Neural crest cell (in vitro differentiated cells): ENCODE results near the gene CLEC16A. TPM values are rescaled to one million over a fixed set of nuclear protein-coding genes. Genes with fewer than 3 reads are reported as not detected.

Source experiments
- DNase-seq: peaks from one replicate; pipeline ENCODE4 v3.0.0; 2021; ENCODE audit warnings: low read depth, mixed read lengths, low spot score
- H3K27ac Mint-ChIP-seq: one replicate; pipeline ENCODE4 v1.8.0; 2021; ENCODE audit warnings: mild to moderate bottlenecking, mixed read lengths; ENCODE audit not compliant: unreplicated experiment
- H3K27me3 Mint-ChIP-seq: 2 replicates; pipeline ENCODE4 v1.8.0; 2021; ENCODE audit warnings: low read depth, mild to moderate bottlenecking, mixed read lengths
- H3K36me3 Mint-ChIP-seq: 2 replicates; pipeline ENCODE4 v1.8.0; 2021; ENCODE audit warnings: low read depth, mild to moderate bottlenecking, mixed read lengths
- H3K4me1 Mint-ChIP-seq: 2 replicates; pipeline ENCODE4 v1.8.0; 2021; ENCODE audit warnings: mixed read lengths
- H3K4me3 Mint-ChIP-seq: one replicate; pipeline ENCODE4 v1.8.0; 2021; ENCODE audit warnings: mild to moderate bottlenecking, mixed read lengths
- H3K9me3 Mint-ChIP-seq: 2 replicates; pipeline ENCODE4 v1.8.0; 2021; ENCODE audit warnings: mixed read lengths
- total RNA-seq: library from RNA; stranded (reverse); gene quantifications from 2 replicates; pipeline ENCODE4 v1.2.1, GENCODE V29; 2021
- TF ChIP-seq, protein P1 (sequence below): fragments of 200-600 bp; sonication (generic); conservative IDR thresholded peaks from 2 replicates; pipeline ENCODE4 v1.5.0; 2021; ENCODE audit warnings: antibody characterized with exemption, mild to moderate bottlenecking

CLEC16A gene
- total RNA-seq, 1 donor from 2014 or later: 21.3 TPM

DNA sequence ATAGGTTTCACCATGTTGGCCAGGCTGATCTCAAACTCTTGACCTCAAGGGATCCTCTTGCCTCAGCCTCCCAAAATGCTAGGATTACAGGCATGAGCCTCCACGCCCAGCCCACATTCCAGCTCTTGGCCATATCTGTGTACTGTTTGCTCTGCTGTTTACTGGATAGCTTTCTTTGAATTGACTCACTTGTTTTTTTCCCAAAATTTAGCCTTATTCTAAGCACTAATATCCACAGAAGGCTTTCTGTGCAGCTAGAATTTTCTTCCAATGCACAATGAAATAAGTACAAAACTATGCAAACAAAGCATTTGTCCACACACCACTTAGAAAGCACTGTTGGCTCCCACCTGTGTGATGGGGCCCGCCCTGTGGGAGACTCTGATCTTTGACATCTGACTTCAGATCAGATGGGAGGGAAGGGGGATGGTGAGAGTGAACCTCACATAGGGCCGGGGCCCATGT, 72.2 kb downstream of the CLEC16A start:
- no peak for DNase-seq
- Mint-ChIP-seq H3K4me1 (peaks cover 5% of the 10 kb centered on the region), H3K36me3 (peaks cover 11% of the 10 kb centered on the region), H3K9me3 (no peaks in the 10 kb centered on the region), H3K27ac (no peak overlapping the region), H3K4me3 (no peak overlapping the region), H3K27me3 (no peaks in the 10 kb centered on the region)
- TF ChIP-seq, protein P1, sequence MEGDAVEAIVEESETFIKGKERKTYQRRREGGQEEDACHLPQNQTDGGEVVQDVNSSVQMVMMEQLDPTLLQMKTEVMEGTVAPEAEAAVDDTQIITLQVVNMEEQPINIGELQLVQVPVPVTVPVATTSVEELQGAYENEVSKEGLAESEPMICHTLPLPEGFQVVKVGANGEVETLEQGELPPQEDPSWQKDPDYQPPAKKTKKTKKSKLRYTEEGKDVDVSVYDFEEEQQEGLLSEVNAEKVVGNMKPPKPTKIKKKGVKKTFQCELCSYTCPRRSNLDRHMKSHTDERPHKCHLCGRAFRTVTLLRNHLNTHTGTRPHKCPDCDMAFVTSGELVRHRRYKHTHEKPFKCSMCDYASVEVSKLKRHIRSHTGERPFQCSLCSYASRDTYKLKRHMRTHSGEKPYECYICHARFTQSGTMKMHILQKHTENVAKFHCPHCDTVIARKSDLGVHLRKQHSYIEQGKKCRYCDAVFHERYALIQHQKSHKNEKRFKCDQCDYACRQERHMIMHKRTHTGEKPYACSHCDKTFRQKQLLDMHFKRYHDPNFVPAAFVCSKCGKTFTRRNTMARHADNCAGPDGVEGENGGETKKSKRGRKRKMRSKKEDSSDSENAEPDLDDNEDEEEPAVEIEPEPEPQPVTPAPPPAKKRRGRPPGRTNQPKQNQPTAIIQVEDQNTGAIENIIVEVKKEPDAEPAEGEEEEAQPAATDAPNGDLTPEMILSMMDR: no peak

DNA sequence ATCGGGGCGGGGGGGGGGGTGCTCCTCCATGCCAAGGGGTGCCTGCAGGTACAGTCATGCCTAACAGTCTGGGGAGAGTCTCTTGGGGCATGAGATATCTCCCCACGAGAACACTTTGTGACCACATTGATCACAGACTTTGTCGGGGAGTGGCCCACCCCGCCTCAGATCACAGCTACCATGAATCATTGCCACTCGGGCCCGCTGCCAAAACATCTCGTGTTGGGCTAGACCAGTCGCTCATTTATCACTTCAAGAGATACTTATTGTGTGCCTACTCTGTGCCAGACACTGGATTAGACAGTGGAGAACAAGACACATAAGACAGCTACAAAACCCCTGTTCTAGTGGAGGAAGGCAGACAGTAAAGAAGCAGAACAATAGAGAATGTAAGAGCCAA, 72.6 kb downstream of the CLEC16A start:
- H3K27ac Mint-ChIP-seq: no peak overlapping the region
- H3K4me1 Mint-ChIP-seq: peaks cover 5% of the 10 kb centered on the region
- peaks cover 11% of the 10 kb centered on the region for H3K36me3 Mint-ChIP-seq
- no peak for DNase-seq
- TF ChIP-seq, protein P1: no peak
- no peaks in the 10 kb centered on the region for H3K27me3 Mint-ChIP-seq
- no peak overlapping the region for H3K4me3 Mint-ChIP-seq
- no peaks in the 10 kb centered on the region for H3K9me3 Mint-ChIP-seq

DNA sequence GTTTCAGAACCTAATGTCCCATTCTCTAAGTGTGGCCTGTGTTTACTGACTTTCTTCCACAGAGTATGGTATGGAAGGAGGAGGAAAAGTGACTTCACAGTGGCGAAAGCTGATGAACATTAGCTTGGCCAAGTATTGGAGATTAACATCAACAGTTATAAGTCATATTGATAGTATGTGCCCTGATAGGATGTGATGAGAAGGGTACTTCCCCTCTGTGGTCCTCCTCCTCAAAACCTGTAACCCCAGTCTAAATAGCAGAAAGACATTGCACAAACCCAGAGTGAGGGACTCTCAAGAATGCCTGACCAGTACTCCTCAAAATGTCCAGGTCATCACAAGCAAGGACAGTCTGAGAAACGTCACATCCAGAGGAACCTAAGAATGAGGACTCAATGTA, 73.1 kb downstream of the CLEC16A start:
- TF ChIP-seq, protein P1: no peak
- H3K4me3 Mint-ChIP-seq: no peak overlapping the region
- peaks cover 11% of the 10 kb centered on the region for H3K36me3 Mint-ChIP-seq
- no peak overlapping the region for H3K27ac Mint-ChIP-seq
- H3K4me1 Mint-ChIP-seq: peaks cover 5% of the 10 kb centered on the region
- no peaks in the 10 kb centered on the region for H3K9me3 Mint-ChIP-seq
- no peak for DNase-seq
- no peaks in the 10 kb centered on the region for H3K27me3 Mint-ChIP-seq

DNA sequence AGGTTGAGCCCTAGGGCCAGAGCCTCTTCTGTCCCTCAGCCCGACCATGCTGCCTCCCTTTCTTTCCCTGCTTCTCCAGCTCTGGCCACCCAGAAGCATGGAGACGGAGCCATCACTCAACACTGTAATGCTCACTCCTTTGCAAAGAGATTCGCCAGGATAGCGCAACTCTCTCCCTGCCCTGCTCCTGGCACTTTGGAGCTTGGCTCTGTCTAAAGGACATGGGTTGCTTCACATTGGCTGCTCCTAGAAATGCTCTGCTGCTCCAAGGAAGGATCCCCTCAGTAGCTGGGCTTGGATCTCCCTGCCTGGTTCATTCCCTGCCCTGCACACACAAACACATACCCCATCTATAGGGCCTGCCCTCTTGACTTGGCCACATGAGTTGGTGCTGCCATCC, 76.0 kb downstream of the CLEC16A start:
- H3K4me3 Mint-ChIP-seq: no peak overlapping the region
- no peak overlapping the region for H3K27ac Mint-ChIP-seq
- peaks cover 10% of the 10 kb centered on the region for H3K36me3 Mint-ChIP-seq
- no peak for DNase-seq
- TF ChIP-seq, protein P1: no peak
- peaks cover 5% of the 10 kb centered on the region for H3K4me1 Mint-ChIP-seq
- H3K27me3 Mint-ChIP-seq: no peaks in the 10 kb centered on the region
- no peaks in the 10 kb centered on the region for H3K9me3 Mint-ChIP-seq

DNA sequence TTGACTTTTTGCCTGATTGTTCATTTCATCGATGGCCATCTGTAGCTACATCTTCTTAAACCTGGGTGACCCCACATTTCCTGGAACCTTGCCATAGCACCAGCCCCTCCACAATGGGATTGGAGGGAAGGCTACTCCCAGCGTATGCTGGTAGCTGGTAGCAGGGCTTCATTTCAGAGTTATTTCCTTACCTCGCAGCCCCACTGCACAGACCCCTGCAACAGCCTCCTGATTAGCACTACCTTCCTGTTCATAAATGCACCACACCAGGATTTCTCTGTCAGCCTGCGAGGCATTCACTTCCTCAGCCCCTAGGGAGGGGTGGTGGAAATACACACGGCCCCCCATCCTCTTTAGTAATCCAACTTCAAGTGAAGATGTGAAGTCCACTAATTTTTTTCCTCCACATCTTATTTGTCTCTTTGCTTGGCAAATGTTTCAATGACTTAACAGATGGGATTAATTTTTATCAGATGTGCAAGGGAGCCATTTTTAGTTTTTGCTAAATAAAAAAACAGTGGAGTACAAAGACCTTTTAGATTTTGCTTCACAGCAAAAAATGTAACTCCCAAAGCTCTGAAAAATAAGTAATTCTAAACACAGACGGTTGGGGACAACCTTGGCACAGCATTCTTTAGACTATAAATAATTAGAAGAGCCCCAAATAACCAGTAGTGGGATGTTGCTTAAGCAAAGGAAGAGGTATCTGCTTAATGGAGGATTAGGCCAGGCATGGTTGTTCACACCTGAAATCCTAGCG, 76.6 kb downstream of the CLEC16A start:
- no peak for DNase-seq
- Mint-ChIP-seq H3K27me3 (no peaks in the 10 kb centered on the region), H3K9me3 (peaks cover 2% of the 10 kb centered on the region), H3K27ac (no peak overlapping the region), H3K4me1 (peaks cover 5% of the 10 kb centered on the region), H3K4me3 (no peak overlapping the region), H3K36me3 (peaks cover 15% of the 10 kb centered on the region)
- TF ChIP-seq, protein P1: no peak
